AG09319 (cell line): ENCODE results near the gene LRRFIP1.
"Not testable (repeated sequence)": the region's sequence is repeated elsewhere in the genome, so short reads cannot be mapped to it uniquely, and the experiment has no call there.

Experiments used
- DNase-seq: peaks from one replicate; pipeline ENCODE4 v3.0.0-alpha.2; 2010; ENCODE audit warnings: low read depth; ENCODE audit errors: extremely low read depth
- CTCF ChIP-seq: IDR thresholded peaks from 2 replicates; pipeline ENCODE4 v1.5.1; 2011; ENCODE audit warnings: low read depth, mild to moderate bottlenecking, inconsistent platforms, low read length, moderate library complexity

LRRFIP1 gene

GRCh38 chr2:237765875-237766274 lies 138.5 kb downstream of the LRRFIP1 start:
- no peak for DNase-seq
- no peak for TF ChIP-seq CTCF

GRCh38 chr2:237766340-237766739 lies 139.0 kb downstream of the LRRFIP1 start:
- no peak for TF ChIP-seq CTCF
- DNase-seq, result no peak

GRCh38 chr2:237772513-237772912 lies 145.1 kb downstream of the LRRFIP1 start:
- no peak for DNase-seq
- no peak for TF ChIP-seq CTCF

GRCh38 chr2:237773826-237774225 lies 146.4 kb downstream of the LRRFIP1 start:
- no peak for TF ChIP-seq CTCF
- DNase-seq, result no peak

- TF ChIP-seq CTCF, result peak; percentile 62
- DNase-seq, result no peak
Observed at GRCh38 chr2:237774811-237775553, 147.6 kb downstream of the LRRFIP1 start.

- no peak for DNase-seq
- TF ChIP-seq CTCF, result no peak
Observed at GRCh38 chr2:237779521-237779920, 152.1 kb downstream of the LRRFIP1 start.

GRCh38 chr2:237782181-237782580 lies 154.8 kb downstream of the LRRFIP1 start:
- TF ChIP-seq CTCF, result no peak
- DNase-seq, result no peak

- DNase-seq, result not testable (repeated sequence)
Observed at GRCh38 chr2:237783678-237784077, 156.3 kb downstream of the LRRFIP1 start.
